NCI-H2196 treated with DMSO at 0.1 percent for 48 hours (cell line): Measurements from ENCODE around the gene SSBP4.
"Not testable (repeated sequence)": the region's sequence is repeated elsewhere in the genome, so short reads cannot be mapped to it uniquely, and the experiment has no call there.

Experiments
- DNase-seq: peaks from one replicate; lab custom pipeline; 2025; ENCODE audit not compliant: unreplicated experiment; lab: John Stamatoyannopoulos, UW

The SSBP4 gene

GRCh38 chr19:18392926-18393325 is 26.3 kb upstream of the SSBP4 start:
- no peak for DNase-seq

- no peak for DNase-seq
Observed at GRCh38 chr19:18393836-18394235, 25.4 kb upstream of the SSBP4 start.

- DNase-seq: no peak
Observed at GRCh38 chr19:18396471-18397241, 22.5 kb upstream of the SSBP4 start.

- no peak for DNase-seq
Observed at GRCh38 chr19:18397242-18398202, 21.7 kb upstream of the SSBP4 start, which contains the start of gene LRRC25. Gene LRRC25 (minus strand): TSS chr19:18397622. CDS start chr19:18396963, 659 bp downstream.

GRCh38 chr19:18399008-18399407 is 20.2 kb upstream of the SSBP4 start:
- no peak for DNase-seq

GRCh38 chr19:18401580-18402112 is 17.6 kb upstream of the SSBP4 start:
- DNase-seq: no peak

GRCh38 chr19:18402455-18403248 is 16.5 kb upstream of the SSBP4 start:
- DNase-seq: not testable (repeated sequence)

- not testable (repeated sequence) for DNase-seq
Observed at GRCh38 chr19:18405754-18406153, 13.4 kb upstream of the SSBP4 start.

GRCh38 chr19:18406749-18407148 is 12.4 kb upstream of the SSBP4 start:
- no peak for DNase-seq

- DNase-seq: no peak
Observed at GRCh38 chr19:18408053-18408476, 11.1 kb upstream of the SSBP4 start.

GRCh38 chr19:18412610-18413239 is 6.5 kb upstream of the SSBP4 start:
- DNase-seq: no peak

- DNase-seq: no peak
Observed at GRCh38 chr19:18414504-18415177, 4.6 kb upstream of the SSBP4 start.

- DNase-seq: no peak
Observed at GRCh38 chr19:18415178-18415867, 3.9 kb upstream of the SSBP4 start.

GRCh38 chr19:18416778-18417249 is 2.4 kb upstream of the SSBP4 start:
- DNase-seq: peak; percentile 95

GRCh38 chr19:18417250-18418028 is 1.8 kb upstream of the SSBP4 start:
- DNase-seq: peak; percentile 66

- no peak for DNase-seq
Observed at GRCh38 chr19:18418029-18418482, 1.1 kb upstream of the SSBP4 start.

GRCh38 chr19:18418483-18419194 is 559 bp upstream of the SSBP4 start:
- no peak for DNase-seq
